GM18502 (cell line): Measurements from ENCODE around the gene DNAJC15.

Source experiments
- ATAC-seq: cut with Tn5 transposase; IDR thresholded peaks from one replicate; pipeline ENCODE4 v1.9.1; 2021; ENCODE audit warnings: mild to moderate bottlenecking; ENCODE audit not compliant: unreplicated experiment, poor library complexity

The DNAJC15 gene

DNA sequence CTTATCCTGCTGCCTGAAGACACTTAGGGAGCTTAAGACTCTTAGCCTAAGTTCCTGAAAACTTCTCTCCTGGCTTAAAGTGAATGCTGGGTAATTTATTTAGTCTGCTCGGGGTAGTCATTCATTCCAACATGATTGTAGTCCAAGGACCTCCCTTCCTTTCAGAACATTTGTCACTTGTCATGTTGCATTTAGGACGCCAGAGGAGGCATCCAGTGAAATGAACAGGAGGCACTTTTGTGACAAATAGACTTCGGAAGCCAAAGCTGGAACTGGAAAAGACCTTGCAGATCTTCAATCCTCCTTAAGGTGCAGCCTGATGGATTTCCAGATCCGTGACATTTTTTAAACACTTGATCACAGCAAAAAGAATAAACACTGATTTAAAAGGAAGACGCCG is 95.1 kb downstream of the DNAJC15 start:
- ATAC-seq: no peak

DNA sequence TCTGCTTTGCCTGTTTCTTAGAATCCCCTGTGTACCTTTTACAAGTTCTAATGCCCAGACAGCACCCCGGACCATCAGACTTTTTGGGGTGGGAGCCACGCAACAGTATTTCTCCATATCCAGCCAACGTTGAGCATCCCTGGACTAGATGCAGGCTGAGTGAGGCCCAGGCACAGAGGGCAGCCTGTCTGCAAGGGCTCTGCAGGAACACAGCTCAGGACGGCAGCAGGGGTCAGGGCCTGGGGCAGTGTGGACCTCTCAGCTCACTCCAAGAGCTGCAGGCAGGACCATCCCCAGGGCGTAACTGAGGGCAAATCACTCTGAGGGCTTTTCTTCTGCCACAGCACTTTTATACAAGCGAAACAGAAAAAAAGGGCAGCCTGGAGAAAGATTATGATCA is 95.8 kb downstream of the DNAJC15 start:
- ATAC-seq: no peak

GRCh38 chr13:43122791-43123190 is 99.4 kb downstream of the DNAJC15 start:
- ATAC-seq: no peak

- no peak for ATAC-seq
Observed at GRCh38 chr13:43123856-43124255, 100.5 kb downstream of the DNAJC15 start.

DNA sequence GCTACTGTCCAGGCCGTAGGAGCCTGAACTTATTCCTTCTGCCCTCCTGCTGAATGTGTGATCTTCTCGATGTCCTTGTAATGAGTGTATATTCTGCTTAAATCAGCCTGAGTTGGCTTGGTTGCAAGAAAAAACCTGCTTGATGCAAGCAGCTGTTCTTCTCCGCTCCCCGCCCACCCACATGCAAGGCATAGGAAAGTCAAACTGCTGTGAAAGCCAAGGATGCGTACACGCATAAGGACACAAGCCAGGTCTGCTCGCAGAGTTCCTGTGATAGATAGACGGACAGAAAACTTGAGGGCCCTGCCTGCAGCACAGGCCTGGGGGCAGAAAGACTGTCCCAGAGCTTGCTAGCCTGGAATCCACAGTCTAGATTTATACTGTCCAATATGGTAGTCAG is 101.1 kb downstream of the DNAJC15 start:
- ATAC-seq: no peak

DNA sequence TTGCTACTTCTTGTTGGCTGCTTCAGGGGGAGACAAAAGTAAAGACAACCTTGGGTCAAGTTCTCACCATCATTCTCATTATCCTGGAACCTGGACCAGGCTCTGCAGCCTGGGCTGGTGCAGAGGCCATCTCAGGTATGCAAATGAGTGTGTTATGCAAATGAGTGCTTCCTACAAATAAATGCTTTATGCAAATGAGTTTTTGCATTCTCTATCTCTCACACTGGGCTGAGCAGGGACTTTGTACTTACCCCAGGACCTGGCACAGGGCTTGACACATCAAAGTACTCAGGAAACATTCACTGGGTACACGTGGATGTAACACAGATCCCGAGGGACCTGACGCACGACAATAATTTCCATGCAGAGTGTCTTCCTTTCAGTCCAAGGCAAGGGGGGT is 103.0 kb downstream of the DNAJC15 start:
- no peak for ATAC-seq

DNA sequence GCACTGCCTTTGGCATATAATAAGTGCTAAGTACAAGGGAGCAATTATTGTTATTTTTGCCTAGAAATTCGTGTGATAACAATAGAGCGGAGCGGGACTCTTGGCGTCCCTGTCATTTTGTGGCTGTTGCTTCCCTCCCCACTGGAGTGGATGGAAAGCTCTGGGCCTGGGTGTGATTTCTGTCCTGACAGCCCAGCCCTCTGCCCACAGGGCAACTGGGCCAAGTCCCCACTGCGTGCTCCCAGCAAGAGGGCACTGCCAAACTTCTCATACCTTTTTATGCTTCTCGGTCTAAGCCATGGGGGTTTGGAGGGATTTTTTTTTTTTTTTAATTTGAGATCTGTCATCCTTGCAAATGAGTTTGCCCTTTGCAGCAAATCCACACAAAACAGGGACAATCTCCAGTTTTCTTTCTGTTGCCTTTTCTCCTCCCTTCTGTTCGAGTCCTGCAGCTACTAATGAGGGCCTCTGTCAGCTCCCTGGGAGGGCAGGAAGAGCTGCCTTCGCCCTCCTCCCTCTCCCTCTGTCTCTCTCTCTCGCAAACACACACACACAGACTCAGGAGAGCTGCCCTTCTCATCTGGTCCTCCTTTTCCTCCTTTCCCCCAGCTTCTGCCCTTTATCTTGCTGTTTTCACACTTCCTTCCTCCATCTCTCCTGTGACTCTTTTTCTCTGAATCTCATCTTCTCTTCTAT is 103.9 kb downstream of the DNAJC15 start:
- peak; percentile 21 for ATAC-seq

GRCh38 chr13:43127827-43128226 is 104.4 kb downstream of the DNAJC15 start:
- ATAC-seq: peak; percentile 57

GRCh38 chr13:43128504-43128961 is 105.1 kb downstream of the DNAJC15 start:
- ATAC-seq: peak; percentile 27

DNA sequence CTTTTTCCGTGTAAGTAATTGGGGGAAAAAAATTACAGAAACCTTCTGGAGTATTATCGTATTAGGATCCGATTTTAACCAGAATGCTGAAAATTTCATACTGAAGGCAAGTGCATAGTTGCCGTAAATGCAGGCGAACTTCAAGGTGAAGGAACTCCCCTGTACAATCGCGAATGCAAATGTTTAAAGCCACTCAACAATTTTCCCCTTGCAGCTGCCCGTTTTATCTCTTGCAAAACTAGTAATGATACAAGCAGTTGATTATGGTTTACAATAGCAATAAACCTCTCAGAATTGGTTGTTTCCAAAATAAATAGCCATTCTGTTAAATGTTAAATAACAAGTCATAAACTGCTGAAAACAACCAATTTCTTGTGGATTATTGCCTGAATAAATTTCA is 105.7 kb downstream of the DNAJC15 start:
- no peak for ATAC-seq

GRCh38 chr13:43129511-43130110 is 106.2 kb downstream of the DNAJC15 start:
- no peak for ATAC-seq

- ATAC-seq: no peak
Observed at GRCh38 chr13:43132257-43132656, 108.9 kb downstream of the DNAJC15 start.

- ATAC-seq: no peak
Observed at GRCh38 chr13:43132911-43133310, 109.5 kb downstream of the DNAJC15 start.

DNA sequence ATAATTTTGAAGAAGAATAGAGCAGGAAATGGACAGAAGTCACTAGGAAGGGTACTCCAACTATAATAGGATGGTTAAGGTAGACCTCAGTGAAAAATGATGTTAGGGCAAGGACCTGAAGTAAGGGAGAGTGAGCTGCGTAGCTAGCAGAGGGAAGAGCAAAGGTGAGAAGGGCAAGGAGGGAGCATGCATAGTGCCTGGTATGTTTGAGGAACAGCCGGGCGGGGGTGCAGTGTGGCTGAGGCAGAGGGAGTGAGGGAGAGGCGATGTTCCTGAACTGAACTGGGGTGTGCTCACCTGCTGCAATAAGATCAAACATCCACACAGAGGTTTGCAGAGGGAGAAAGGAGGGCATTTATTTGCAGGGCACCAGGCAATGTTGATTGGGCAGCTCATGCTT is 110.4 kb downstream of the DNAJC15 start:
- no peak for ATAC-seq

GRCh38 chr13:43134868-43135267 is 111.5 kb downstream of the DNAJC15 start:
- ATAC-seq: no peak

DNA sequence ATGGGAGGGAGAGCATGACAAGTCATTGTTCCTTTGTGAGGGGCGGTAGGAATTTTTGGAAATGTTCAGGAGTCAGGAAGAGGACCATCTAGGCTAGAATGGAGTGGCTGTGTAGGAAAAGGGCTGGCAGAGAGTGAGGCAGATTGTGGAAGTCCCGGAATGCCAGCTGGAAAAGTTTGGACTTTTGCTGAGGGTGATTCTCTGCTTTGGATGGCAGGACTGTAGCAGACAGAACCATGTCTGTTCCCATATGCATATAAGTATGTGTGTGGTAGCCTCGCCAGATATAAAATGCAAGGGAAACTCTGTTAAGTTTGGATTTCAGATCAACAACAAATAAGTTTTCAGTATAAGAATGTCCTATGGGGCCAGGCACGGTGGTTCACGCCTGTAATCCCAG is 112.1 kb downstream of the DNAJC15 start:
- ATAC-seq: no peak

DNA sequence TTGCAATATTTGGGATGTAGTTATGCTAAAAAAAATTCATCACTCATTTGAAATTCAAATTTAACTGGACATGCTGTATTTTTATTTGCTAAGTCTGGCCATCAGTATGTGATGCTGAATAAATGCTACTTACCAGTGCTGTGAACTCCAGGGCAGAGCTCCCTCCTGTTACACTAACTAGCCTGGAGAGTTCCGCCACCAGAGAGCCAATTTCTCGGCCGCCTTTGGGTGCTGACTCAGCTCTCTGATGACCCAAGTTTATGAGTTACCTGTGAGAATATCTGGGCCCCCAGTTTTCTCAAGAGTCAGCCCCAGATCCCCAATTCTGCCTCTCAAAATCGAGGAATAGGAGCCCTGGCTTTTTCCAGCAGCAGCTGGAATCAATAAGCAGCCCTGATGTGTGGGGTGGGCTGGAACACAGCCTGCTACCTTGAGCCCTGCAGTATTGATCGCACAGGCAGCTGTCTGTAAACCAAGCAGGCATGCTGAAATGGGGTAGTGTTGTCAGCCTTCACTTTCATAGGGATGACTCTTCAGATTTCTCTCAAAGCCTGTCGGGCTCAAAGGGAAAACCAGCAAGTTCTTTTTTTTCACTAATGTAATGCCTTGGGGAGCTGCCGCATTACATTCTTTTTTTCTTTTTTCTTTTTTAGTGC is 113.7 kb downstream of the DNAJC15 start:
- ATAC-seq: no peak

- ATAC-seq: no peak
Observed at GRCh38 chr13:43139211-43139610, 115.8 kb downstream of the DNAJC15 start.

GRCh38 chr13:43139921-43140320 is 116.5 kb downstream of the DNAJC15 start:
- no peak for ATAC-seq

- ATAC-seq: no peak
Observed at GRCh38 chr13:43140985-43141384, 117.6 kb downstream of the DNAJC15 start.

DNA sequence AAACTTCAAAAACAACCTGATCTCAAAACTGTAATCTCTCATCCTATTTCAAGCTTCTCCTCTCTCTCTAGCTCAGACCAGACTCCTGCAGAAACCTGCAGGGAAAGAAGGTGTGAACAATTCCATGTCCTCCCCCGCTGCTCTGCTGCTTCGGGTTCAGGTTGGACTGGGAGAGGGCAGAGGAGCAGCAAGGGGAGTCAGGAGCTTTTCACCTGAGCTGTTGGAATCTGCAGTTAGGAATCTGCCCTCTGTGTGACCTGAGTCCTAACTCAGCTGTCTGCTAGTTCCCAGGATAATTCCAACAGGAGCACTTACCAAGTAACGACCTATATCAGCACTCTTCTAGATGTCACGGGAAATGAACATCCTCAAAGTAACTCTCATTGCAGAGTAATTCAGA is 118.3 kb downstream of the DNAJC15 start:
- no peak for ATAC-seq

- no peak for ATAC-seq
Observed at GRCh38 chr13:43143591-43143990, 120.2 kb downstream of the DNAJC15 start.
